ENCODE data around the gene CEBPB.
A peak's percentile ranks its signal among the peaks of the same experiment; 100 is the strongest.
"Not testable (repeated sequence)": the region's sequence is repeated elsewhere in the genome, so short reads cannot be mapped to it uniquely, and the experiment has no call there.

CEBPB gene

GRCh38 chr20:50172347-50173013, 18.1 kb upstream of the CEBPB start:
- H3K4me3 ChIP-seq (ENCODE audit: low read length), result peak overlapping the region; percentile 69
- DNase-seq (ENCODE audit: low read depth), result peak; percentile 69
- TF ChIP-seq CTCF (conservative IDR thresholded peaks at IDR 0.05; ENCODE audit: low read length), result no peak

GRCh38 chr20:50174456-50174855, 16.2 kb upstream of the CEBPB start:
- DNase-seq (ENCODE audit: low read depth), result no peak
- TF ChIP-seq CTCF (conservative IDR thresholded peaks at IDR 0.05; ENCODE audit: low read length), result no peak
- no peak overlapping the region for H3K4me3 ChIP-seq (ENCODE audit: low read length)

GRCh38 chr20:50175938-50176933, 14.4 kb upstream of the CEBPB start:
- H3K4me3 ChIP-seq (ENCODE audit: low read length), result no peak overlapping the region
- no peak for DNase-seq (ENCODE audit: low read depth)
- no peak for TF ChIP-seq CTCF (conservative IDR thresholded peaks at IDR 0.05; ENCODE audit: low read length)

- DNase-seq (ENCODE audit: low read depth); H3K4me3 ChIP-seq (ENCODE audit: low read length): not testable (repeated sequence)
Observed at GRCh38 chr20:50178672-50179071, 12.0 kb upstream of the CEBPB start.

- no peak for DNase-seq (ENCODE audit: low read depth)
- TF ChIP-seq CTCF (conservative IDR thresholded peaks at IDR 0.05; ENCODE audit: low read length), result no peak
- no peak overlapping the region for H3K4me3 ChIP-seq (ENCODE audit: low read length)
Observed at GRCh38 chr20:50181344-50181743, 9.3 kb upstream of the CEBPB start.

GRCh38 chr20:50182346-50182745, 8.3 kb upstream of the CEBPB start:
- no peak for TF ChIP-seq CTCF (conservative IDR thresholded peaks at IDR 0.05; ENCODE audit: low read length)
- no peak overlapping the region for H3K4me3 ChIP-seq (ENCODE audit: low read length)
- no peak for DNase-seq (ENCODE audit: low read depth)

- DNase-seq (ENCODE audit: low read depth), result no peak
- no peak for TF ChIP-seq CTCF (conservative IDR thresholded peaks at IDR 0.05; ENCODE audit: low read length)
- H3K4me3 ChIP-seq (ENCODE audit: low read length), result no peak overlapping the region
Observed at GRCh38 chr20:50185426-50185825, 5.2 kb upstream of the CEBPB start.
